PFSK-1 (cell line): Measurements from ENCODE around the gene ATIC.

Experiments
- REST ChIP-seq, 2 experiments: IDR thresholded peaks; 2 replicates each; pipeline versions ENCODE4 v1.6.1 to v1.8.0; 2011 to 2012; ENCODE audit warnings: low read depth in 2 of 2, low read length in 2 of 2, control low read depth in 1 of 2, inconsistent platforms in 1 of 2, mild to moderate bottlenecking in 1 of 2, moderate library complexity in 1 of 2; ENCODE audit not compliant: insufficient read depth in 1 of 2
- SIN3A ChIP-seq: IDR thresholded peaks from 2 replicates; pipeline ENCODE4 v1.6.1; 2012; ENCODE audit warnings: mild to moderate bottlenecking, low read length, moderate library complexity, borderline replicate concordance; ENCODE audit not compliant: insufficient read depth

- no peak for TF ChIP-seq REST (IDR thresholded peaks at IDR 0.05; ENCODE audit: insufficient read depth in 1 of 2, low read depth in 2 of 2, low read length in 2 of 2)
- TF ChIP-seq SIN3A: no peak
Observed at GRCh38 chr2:215319500-215319899, 7.6 kb downstream of the ATIC start.
